A549 treated with Mapracorat at 1 μM for 4 hours (cell line): ENCODE results near the gene TOGARAM1. TPM values are rescaled to one million over a fixed set of nuclear protein-coding genes. Genes with fewer than 3 reads are reported as not detected.

Source experiments
- total RNA-seq: library from RNA; stranded (reverse); fragments of 200-300 nt; extraction: Qiagen RNA extraction; gene quantifications from 5 replicates; pipeline ENCODE4 v1.2.3, GENCODE V29; 2022

TOGARAM1 gene, protein sequence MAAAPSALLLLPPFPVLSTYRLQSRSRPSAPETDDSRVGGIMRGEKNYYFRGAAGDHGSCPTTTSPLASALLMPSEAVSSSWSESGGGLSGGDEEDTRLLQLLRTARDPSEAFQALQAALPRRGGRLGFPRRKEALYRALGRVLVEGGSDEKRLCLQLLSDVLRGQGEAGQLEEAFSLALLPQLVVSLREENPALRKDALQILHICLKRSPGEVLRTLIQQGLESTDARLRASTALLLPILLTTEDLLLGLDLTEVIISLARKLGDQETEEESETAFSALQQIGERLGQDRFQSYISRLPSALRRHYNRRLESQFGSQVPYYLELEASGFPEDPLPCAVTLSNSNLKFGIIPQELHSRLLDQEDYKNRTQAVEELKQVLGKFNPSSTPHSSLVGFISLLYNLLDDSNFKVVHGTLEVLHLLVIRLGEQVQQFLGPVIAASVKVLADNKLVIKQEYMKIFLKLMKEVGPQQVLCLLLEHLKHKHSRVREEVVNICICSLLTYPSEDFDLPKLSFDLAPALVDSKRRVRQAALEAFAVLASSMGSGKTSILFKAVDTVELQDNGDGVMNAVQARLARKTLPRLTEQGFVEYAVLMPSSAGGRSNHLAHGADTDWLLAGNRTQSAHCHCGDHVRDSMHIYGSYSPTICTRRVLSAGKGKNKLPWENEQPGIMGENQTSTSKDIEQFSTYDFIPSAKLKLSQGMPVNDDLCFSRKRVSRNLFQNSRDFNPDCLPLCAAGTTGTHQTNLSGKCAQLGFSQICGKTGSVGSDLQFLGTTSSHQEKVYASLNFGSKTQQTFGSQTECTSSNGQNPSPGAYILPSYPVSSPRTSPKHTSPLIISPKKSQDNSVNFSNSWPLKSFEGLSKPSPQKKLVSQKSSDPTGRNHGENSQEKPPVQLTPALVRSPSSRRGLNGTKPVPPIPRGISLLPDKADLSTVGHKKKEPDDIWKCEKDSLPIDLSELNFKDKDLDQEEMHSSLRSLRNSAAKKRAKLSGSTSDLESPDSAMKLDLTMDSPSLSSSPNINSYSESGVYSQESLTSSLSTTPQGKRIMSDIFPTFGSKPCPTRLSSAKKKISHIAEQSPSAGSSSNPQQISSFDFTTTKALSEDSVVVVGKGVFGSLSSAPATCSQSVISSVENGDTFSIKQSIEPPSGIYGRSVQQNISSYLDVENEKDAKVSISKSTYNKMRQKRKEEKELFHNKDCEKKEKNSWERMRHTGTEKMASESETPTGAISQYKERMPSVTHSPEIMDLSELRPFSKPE (N-terminal part only)
- 7.4 to 10.1 TPM (median 8.6 TPM) in 5 replicates for total RNA-seq

DNA sequence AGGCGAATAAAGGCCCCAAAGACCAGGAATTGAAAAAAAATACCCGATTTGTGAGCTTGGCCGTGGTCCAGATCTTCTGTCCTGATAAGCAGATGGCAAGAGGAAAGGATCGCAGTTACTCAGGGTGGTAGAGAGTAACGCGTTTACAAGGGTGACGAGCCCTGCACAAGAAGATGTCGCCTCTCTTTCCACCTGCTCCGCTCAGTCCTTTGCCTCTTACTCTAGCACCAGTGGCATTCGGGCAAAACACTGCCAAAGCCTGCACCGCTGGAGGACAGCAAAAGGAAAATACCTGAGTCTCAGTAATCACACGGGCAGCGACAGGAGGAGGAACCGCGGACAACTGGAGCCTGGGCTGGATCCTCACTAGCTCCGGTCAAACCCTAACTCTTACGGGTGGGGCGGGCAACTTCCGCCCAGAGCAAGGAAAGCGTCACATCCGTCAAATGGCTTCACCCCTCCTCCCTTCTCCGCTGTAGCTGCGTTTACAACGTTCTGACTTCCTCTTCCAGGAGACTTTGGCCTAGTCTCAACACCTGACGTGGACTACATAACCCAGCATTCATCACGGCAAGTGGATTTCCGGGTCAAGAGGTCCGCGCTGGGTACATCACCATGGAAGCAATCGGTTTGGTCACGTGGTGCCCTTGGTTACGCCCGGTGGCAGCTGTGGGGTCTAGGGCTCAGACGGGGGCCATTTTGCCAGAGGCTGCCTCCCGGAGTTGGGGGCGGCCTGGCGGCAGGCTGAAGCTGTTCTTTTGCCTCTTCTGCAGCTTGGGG, at the start of gene TOGARAM1, which contains the start of gene KLHL28:
TSS of gene TOGARAM1 (plus strand) at position 637 of the 780 bp plus-strand sequence. CDS start 232 bp downstream, outside the sequence.
TSS of gene KLHL28 (minus strand) at position 394 of the 780 bp plus-strand sequence. CDS start 16,019 bp downstream, outside the sequence.

DNA sequence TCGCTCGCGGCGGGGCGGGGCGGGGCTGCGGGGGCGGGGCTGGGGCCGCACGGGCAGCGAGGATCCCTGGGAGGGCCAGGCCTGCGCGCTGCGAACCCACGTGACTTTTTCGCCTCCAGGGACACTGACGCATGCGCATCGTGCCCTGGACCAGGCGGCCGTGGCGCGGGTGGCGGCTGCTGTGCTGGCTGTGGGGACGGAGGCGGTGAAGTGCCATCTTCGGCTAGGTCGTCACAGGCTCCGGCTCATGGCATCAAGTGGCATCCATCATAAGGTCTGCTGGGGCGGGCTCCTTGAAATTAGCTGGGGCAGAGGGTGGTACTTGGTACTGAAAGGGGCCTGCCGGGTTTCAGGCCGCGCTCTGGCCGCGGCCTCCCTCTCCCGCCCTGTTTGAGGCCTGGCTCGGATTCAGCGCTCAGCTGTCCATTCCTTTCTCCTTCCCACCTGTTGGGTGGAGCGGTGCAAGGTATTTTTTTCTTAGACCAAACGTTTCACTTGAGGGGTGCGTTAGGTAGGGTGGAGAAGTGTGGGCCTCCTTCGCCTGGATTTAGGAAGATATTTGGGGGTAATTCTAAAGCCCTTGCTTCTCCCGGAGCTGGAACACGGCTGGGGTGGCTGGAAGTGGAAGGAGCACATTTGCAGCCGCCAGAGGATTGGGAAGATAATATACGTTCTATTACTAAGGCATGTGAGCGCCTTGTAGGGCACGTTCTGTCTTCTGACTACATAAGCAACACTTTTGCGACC, 122.2 kb downstream of the TOGARAM1 start, which contains the start of gene PRPF39:
TSS of gene PRPF39 (plus strand) at position 141 of the 747 bp plus-strand sequence. CDS start 11,124 bp downstream, outside the sequence.

Other genes with a start within 250 kb of the TOGARAM1 start
- gene KLHL28, start 243 bp upstream of the TOGARAM1 start, total RNA-seq = 5.1 to 7.3 TPM (median 6.6 TPM) in 5 replicates
- 15.9 to 22.5 TPM (median 19.2 TPM) in 5 replicates for gene PRPF39, start 121.9 kb downstream of the TOGARAM1 start, total RNA-seq
- 109 to 149 TPM (median 116 TPM) in 5 replicates for gene FKBP3, start 172.3 kb downstream of the TOGARAM1 start, total RNA-seq
- 4.7 to 5.7 TPM (median 5.4 TPM) in 5 replicates for gene FANCM, start 173.7 kb downstream of the TOGARAM1 start, total RNA-seq